Loucy (cell line): ENCODE data around the gene C3orf85.

Source experiments
- EZH2phosphoT487 ChIP-seq: fragments of 200-600 bp; IDR thresholded peaks from 2 replicates; pipeline ENCODE4 v1.6.1; 2018; ENCODE audit warnings: antibody characterized with exemption, mild to moderate bottlenecking, moderate library complexity, borderline replicate concordance
- TF ChIP-seq, protein P1 (sequence below): fragments of 200-600 bp; sonication (generic); conservative IDR thresholded peaks from 2 replicates; pipeline ENCODE4 v1.5.1; 2014; ENCODE audit warnings: mild to moderate bottlenecking, antibody characterized with exemption, low read length

DNA sequence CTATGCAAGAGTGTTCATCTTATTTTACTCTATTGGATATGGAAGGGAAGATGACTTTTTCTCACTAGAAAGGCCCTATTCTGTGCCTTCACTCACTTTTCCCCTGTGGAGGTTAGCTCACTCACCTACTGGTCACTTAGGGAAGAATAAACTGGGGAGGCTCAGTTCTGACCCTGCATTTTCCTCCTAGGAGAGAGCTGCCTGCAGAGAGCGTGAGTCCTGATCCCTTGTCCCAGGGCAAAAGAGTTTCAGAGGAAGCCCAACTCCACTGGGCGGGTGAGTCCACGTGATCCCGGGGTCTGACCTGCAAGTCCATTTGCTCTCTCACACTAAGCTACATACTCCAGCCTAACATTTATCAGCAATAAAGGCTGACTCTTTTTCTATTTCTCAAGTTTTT, 26.9 kb upstream of the C3orf85 start:
- TF ChIP-seq, protein P1, sequence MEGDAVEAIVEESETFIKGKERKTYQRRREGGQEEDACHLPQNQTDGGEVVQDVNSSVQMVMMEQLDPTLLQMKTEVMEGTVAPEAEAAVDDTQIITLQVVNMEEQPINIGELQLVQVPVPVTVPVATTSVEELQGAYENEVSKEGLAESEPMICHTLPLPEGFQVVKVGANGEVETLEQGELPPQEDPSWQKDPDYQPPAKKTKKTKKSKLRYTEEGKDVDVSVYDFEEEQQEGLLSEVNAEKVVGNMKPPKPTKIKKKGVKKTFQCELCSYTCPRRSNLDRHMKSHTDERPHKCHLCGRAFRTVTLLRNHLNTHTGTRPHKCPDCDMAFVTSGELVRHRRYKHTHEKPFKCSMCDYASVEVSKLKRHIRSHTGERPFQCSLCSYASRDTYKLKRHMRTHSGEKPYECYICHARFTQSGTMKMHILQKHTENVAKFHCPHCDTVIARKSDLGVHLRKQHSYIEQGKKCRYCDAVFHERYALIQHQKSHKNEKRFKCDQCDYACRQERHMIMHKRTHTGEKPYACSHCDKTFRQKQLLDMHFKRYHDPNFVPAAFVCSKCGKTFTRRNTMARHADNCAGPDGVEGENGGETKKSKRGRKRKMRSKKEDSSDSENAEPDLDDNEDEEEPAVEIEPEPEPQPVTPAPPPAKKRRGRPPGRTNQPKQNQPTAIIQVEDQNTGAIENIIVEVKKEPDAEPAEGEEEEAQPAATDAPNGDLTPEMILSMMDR, result no peak
- no peak for TF ChIP-seq EZH2phosphoT487
